Measurements from ENCODE around the gene OPRM1.
"Not testable (repeated sequence)": the region's sequence is repeated elsewhere in the genome, so short reads cannot be mapped to it uniquely, and the experiment has no call there.

OPRM1 gene

GRCh38 chr6:154039231-154039842 is at the start of gene OPRM1:
TSS of gene OPRM1 (plus strand) at chr6:154039240. CDS start at chr6:154039545, 305 bp downstream.
- DNase-seq (ENCODE audit: low spot score): no peak

GRCh38 chr6:153989989-153990388 is 49.1 kb upstream of the OPRM1 start:
- no peak for DNase-seq (ENCODE audit: low spot score)

GRCh38 chr6:153994004-153994403 is 45.0 kb upstream of the OPRM1 start:
- DNase-seq (ENCODE audit: low spot score): no peak

GRCh38 chr6:153994811-153995210 is 44.2 kb upstream of the OPRM1 start:
- no peak for DNase-seq (ENCODE audit: low spot score)

GRCh38 chr6:153997221-153997620 is 41.8 kb upstream of the OPRM1 start:
- no peak for DNase-seq (ENCODE audit: low spot score)

- no peak for DNase-seq (ENCODE audit: low spot score)
Observed at GRCh38 chr6:154001494-154002285, 37.4 kb upstream of the OPRM1 start.

GRCh38 chr6:154002894-154003293 is 36.1 kb upstream of the OPRM1 start:
- no peak for DNase-seq (ENCODE audit: low spot score)

GRCh38 chr6:154010371-154010770 is 28.7 kb upstream of the OPRM1 start:
- no peak for DNase-seq (ENCODE audit: low spot score)

- DNase-seq (ENCODE audit: low spot score): no peak
Observed at GRCh38 chr6:154012852-154013251, 26.2 kb upstream of the OPRM1 start.

- DNase-seq (ENCODE audit: low spot score): no peak
Observed at GRCh38 chr6:154017786-154018185, 21.3 kb upstream of the OPRM1 start.

GRCh38 chr6:154030646-154031045 is 8.4 kb upstream of the OPRM1 start:
- no peak for DNase-seq (ENCODE audit: low spot score)

- no peak for DNase-seq (ENCODE audit: low spot score)
Observed at GRCh38 chr6:154041001-154041400, 2.0 kb downstream of the OPRM1 start.

- DNase-seq (ENCODE audit: low spot score): no peak
Observed at GRCh38 chr6:154053141-154053540, 14.1 kb downstream of the OPRM1 start.

- DNase-seq (ENCODE audit: low spot score): no peak
Observed at GRCh38 chr6:154056536-154056935, 17.5 kb downstream of the OPRM1 start.

GRCh38 chr6:154057098-154057497 is 18.1 kb downstream of the OPRM1 start:
- no peak for DNase-seq (ENCODE audit: low spot score)

- no peak for DNase-seq (ENCODE audit: low spot score)
Observed at GRCh38 chr6:154058963-154059680, 20.1 kb downstream of the OPRM1 start.

GRCh38 chr6:154060076-154060475 is 21.0 kb downstream of the OPRM1 start:
- no peak for DNase-seq (ENCODE audit: low spot score)

- DNase-seq (ENCODE audit: low spot score): no peak
Observed at GRCh38 chr6:154070041-154070440, 31.0 kb downstream of the OPRM1 start.

GRCh38 chr6:154070657-154071056 is 31.6 kb downstream of the OPRM1 start:
- no peak for DNase-seq (ENCODE audit: low spot score)

GRCh38 chr6:154071236-154071635 is 32.2 kb downstream of the OPRM1 start:
- DNase-seq (ENCODE audit: low spot score): no peak

- no peak for DNase-seq (ENCODE audit: low spot score)
Observed at GRCh38 chr6:154071711-154072110, 32.7 kb downstream of the OPRM1 start.

GRCh38 chr6:154078596-154078995 is 39.6 kb downstream of the OPRM1 start:
- DNase-seq (ENCODE audit: low spot score): not testable (repeated sequence)
